Pulmonary artery endothelial cell (primary cell): ENCODE data around the gene NDUFA8. TPM values are rescaled to one million over a fixed set of nuclear protein-coding genes. Genes with fewer than 3 reads are reported as not detected.

Source experiments
- DNase-seq: peaks from one replicate; pipeline ENCODE4 v3.0.0-alpha.2; 2011; ENCODE audit warnings: low read depth, low spot score
- total RNA-seq: library from RNA; depleted of rRNA; stranded (reverse); fragments of >200 nt; gene quantifications from 2 replicates; pipeline ENCODE4 v1.2.3, GENCODE V29; 2014

The NDUFA8 gene
- total RNA-seq, 1 donor from 2014 or later: 49.2 TPM

DNA sequence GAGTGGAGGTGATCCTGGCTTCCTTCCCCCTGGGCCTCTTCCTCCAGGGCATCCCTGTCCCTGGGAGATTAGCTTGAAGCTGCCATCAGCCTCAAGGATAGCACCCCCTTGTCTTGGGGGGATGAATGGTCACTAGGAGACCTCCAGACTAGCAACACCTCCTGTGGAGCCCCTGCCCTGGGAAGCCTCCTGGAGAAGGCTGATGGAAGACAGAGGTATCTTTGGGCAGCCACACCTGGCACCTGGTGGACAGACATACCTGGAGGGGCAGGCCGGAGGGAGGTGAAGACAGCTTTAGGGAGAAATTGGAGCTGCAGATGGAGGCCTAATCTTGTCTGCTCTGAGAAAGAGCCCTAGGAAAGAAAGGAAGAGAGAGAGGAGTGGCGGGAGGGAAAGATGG lies 57.4 kb downstream of the NDUFA8 start:
- DNase-seq: no peak

- no peak for DNase-seq
These were observed 58.8 kb downstream of the NDUFA8 start for GRCh38 chr9:122100756-122101155.

DNA sequence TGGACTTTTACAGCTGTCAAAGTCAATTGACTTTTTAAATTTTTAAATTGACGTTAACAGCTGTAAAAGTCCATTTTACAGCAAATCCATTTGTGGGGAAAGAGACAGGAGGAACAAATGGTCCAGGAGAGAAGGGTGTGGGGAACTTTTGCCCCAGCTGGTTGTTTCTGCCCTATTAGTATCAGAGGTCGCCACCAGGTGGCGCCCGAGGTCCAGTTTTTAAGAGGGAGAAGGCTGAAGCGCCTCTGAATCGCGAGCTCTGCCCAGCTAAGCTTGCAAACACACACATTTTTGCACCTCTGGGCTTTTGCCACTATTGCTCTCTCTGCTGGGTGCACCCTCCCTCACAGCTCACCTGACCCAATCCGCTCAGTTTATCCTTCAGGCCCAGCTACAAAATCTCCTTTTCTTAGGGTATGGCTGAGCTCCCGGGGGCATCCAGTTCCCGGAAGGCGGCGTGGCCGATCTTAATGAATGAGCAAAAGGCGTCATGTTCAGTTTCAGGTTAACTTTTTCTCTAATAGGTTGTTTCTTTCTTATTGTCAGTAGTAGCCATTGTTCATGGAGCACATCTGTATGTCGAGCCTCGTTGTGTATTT lies 60.2 kb downstream of the NDUFA8 start:
- DNase-seq: peak; percentile 26

- DNase-seq: no peak
These were observed 61.8 kb downstream of the NDUFA8 start for GRCh38 chr9:122097679-122098315.

DNA sequence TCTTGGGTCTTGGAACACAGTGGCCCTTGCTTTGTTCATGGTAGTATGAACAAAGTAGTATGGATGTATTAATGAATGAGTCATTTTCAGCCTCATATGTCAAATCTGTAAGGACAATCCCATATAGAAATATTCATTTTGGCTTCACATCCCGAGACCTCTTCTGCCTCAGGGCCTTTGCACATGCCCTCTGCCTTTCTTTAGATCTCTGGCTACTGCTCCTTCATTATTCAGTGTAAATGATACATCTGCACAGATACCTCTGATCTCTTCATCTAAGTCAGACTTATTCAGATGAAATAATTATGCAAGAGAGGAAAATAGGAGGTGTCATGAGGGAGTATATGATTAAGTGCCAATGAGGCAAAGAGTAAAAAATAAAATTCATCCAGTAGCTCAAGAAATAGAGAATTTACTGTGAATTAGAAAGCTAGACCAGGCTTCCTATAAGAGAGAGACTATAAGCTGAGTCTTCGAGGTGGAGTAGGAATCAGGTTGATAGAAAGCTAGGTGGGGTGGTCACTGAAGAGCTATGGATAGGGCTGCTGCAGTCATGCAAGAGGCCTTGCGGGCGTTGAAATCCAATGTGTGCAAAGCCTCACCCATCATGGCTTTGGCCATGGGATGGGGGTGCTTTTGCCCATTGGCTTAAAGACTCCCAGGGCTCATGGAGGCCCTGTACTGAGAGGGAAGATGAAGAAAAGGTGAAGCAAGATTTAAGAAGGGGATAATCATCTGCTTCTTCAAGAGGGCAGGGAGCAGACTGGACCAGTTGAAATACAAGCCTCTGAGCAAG lies 62.8 kb downstream of the NDUFA8 start:
- no peak for DNase-seq

DNA sequence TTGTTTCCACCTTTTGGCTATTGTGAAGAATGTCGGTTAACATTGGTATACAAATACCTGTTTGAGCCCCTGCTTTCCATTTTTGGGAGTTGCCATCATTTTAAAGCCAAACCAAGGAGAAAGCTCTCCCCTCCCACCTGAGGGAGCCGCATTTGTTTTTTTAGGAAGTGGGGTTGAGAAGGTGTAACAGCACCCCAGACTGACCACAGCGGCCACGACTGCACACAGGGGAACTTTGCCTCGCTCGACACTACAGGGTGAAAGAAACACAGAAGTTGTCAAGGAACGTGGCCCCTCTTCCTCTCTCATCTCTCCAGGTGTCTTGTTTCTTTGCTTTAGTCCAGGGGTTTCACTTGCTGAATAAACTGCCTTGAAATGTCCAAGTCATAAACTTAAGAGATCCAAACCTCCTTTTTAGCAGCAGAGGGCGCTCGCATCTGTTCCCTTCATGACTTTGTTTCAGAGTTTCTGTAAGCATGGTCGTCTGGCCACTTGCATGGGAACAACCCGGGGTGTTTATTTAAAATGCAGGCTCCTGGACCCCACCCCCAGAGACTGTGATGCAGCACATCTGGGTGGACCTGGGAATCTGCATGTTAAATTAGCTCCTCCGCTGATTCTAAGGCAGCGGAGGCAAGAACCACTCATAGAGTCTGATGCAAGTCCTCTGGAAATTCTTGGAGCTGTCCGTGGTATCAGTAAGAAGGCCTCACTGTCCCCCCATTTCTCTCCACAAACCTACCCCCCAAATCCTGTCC lies 64.4 kb downstream of the NDUFA8 start:
- no peak for DNase-seq

Other genes with a start within 250 kb of the NDUFA8 start
- 1.8 and 3.7 TPM in 2 replicates for gene TTLL11, start 66.5 kb downstream of the NDUFA8 start, total RNA-seq
- gene MORN5, start 129 bp upstream of the NDUFA8 start, total RNA-seq: not detected in 2 replicates
- 0.13 and 0.14 TPM in 2 replicates for gene LHX6, start 69.2 kb upstream of the NDUFA8 start, total RNA-seq
- gene RBM18, start 105.1 kb upstream of the NDUFA8 start, total RNA-seq: 6.9 and 11.3 TPM in 2 replicates
- gene MRRF, start 105.1 kb upstream of the NDUFA8 start, total RNA-seq: 41.3 and 42.6 TPM in 2 replicates
- gene PTGS1, start 211.2 kb upstream of the NDUFA8 start, total RNA-seq: 14.4 and 28.7 TPM in 2 replicates